Endothelial cell of umbilical vein (primary cell): ENCODE data around the gene PPP1R13L. TPM values are rescaled to one million over a fixed set of nuclear protein-coding genes. Genes with fewer than 3 reads are reported as not detected.

Experiments
- BruUV-seq: library from RNA; stranded (reverse); fragments of 400-500 nt; replicated peaks from 2 replicates; lab custom pipeline; 2021; lab: Mats Ljungman, UMichigan
- CTCF ChIA-PET: fragments of 300-600, 350-600 bp; sonication (Branson Sonifier 250); formaldehyde crosslinking; loops from one replicate; lab custom pipeline; 2021; ENCODE audit warnings: antibody characterized with exemption, inconsistent platforms; lab: Charles Lee
- POLR2A ChIA-PET: fragments of 300-600, 350-600 bp; sonication (Branson Sonifier 250); formaldehyde crosslinking; loops from one replicate; lab custom pipeline; 2021; ENCODE audit warnings: antibody characterized with exemption, inconsistent platforms; lab: Charles Lee
- DNase-seq: peaks from one replicate; pipeline ENCODE4 v3.0.0-alpha.2; 2011; ENCODE audit warnings: low read depth, low spot score
- FAIRE-seq: peaks from 2 replicates; lab custom pipeline; 2011; peaks lifted over from hg19 to GRCh38; lab: Jason Lieb, UNC
- H2AFZ ChIP-seq: 2 replicates; pipeline ENCODE4 v1.6.0; 2012; ENCODE audit warnings: low read depth, low read length, control low read depth, inconsistent platforms
- H3K27ac ChIP-seq: 2 replicates; pipeline ENCODE4 v1.5.1; 2011; ENCODE audit warnings: low read depth, mild to moderate bottlenecking, control low read depth, low read length, moderate library complexity; ENCODE audit not compliant: insufficient read depth
- H3K27me3 ChIP-seq, 2 experiments: 2 replicates each; pipeline versions ENCODE4 v1.6.0 to v1.6.1; 2011; ENCODE audit warnings: low read length in 2 of 2, mixed read lengths in 1 of 2; ENCODE audit not compliant: control insufficient read depth in 2 of 2, insufficient read depth in 2 of 2
- H3K36me3 ChIP-seq, 2 experiments: 2 replicates in 1 of 2; 3 replicates in 1 of 2; pipeline ENCODE4 v1.5.1; 2011; ENCODE audit warnings: low read length in 2 of 2, mild to moderate bottlenecking in 1 of 2, moderate library complexity in 1 of 2; ENCODE audit not compliant: control insufficient read depth in 2 of 2, insufficient read depth in 2 of 2; ENCODE audit errors: extremely low read depth in 1 of 2
- H3K4me1 ChIP-seq: 3 replicates; pipeline ENCODE4 v1.5.1; 2011; ENCODE audit warnings: mild to moderate bottlenecking, low read length; ENCODE audit not compliant: control insufficient read depth, insufficient read depth; ENCODE audit errors: extremely low read depth
- H3K4me2 ChIP-seq: 2 replicates; pipeline ENCODE4 v1.6.1; 2011; ENCODE audit warnings: low read length, control low read depth, mixed read lengths; ENCODE audit not compliant: insufficient read depth
- H3K4me3 ChIP-seq, 3 experiments: fragments of 200-600 bp in 1 of 3; sonication (generic), shearing (Covaris generic) in 1 of 3; replicated peaks in 1 of 3; 2 replicates each; pipeline ENCODE4 v1.5.1; 2011 to 2016; ENCODE audit warnings: control low read depth in 3 of 3, low read length in 3 of 3, mild to moderate bottlenecking in 2 of 3, inconsistent platforms in 1 of 3, low read depth in 1 of 3, moderate library complexity in 1 of 3; ENCODE audit not compliant: insufficient read depth in 1 of 3
- H3K79me2 ChIP-seq: 2 replicates; pipeline ENCODE4 v1.6.0; 2012; ENCODE audit warnings: low read length, inconsistent platforms; ENCODE audit not compliant: control insufficient read depth, insufficient read depth
- H3K9ac ChIP-seq: replicated peaks from 2 replicates; pipeline ENCODE3; 2011; ENCODE audit warnings: low read length, control low read depth; ENCODE audit not compliant: insufficient read depth; ENCODE audit errors: extremely low read depth
- H3K9me1 ChIP-seq: replicated peaks from 3 replicates; pipeline ENCODE4 v1.6.0; 2011; ENCODE audit warnings: mild to moderate bottlenecking, low read length; ENCODE audit not compliant: control insufficient read depth, insufficient read depth; ENCODE audit errors: extremely low read depth
- H3K9me3 ChIP-seq: replicated peaks from 2 replicates; pipeline ENCODE4 v1.5.1; 2012; ENCODE audit warnings: low read length, inconsistent platforms; ENCODE audit not compliant: control insufficient read depth, insufficient read depth
- H4K20me1 ChIP-seq: replicated peaks from 2 replicates; pipeline ENCODE3; 2011; ENCODE audit warnings: mild to moderate bottlenecking, low read length; ENCODE audit not compliant: control insufficient read depth, insufficient read depth; ENCODE audit errors: extremely low read depth
- EZH2 ChIP-seq: IDR thresholded peaks from 2 replicates; pipeline ENCODE4 v1.6.1; 2012; ENCODE audit warnings: borderline replicate concordance, low read depth, mild to moderate bottlenecking, moderate library complexity, low read length, inconsistent platforms; ENCODE audit not compliant: severe bottlenecking
- FOS ChIP-seq: IDR thresholded peaks from 2 replicates; pipeline ENCODE4 v1.6.1; 2011; ENCODE audit warnings: mild to moderate bottlenecking, low read length, moderate library complexity, borderline replicate concordance; ENCODE audit not compliant: insufficient read depth
- GATA2 ChIP-seq: IDR thresholded peaks from 2 replicates; pipeline ENCODE4 v1.7.0; 2011; ENCODE audit warnings: low read depth, mild to moderate bottlenecking, moderate library complexity, mixed read lengths, low read length; ENCODE audit not compliant: insufficient read length, insufficient read depth
- JUN ChIP-seq: IDR thresholded peaks from 2 replicates; pipeline ENCODE4 v1.6.1; 2011; ENCODE audit warnings: borderline replicate concordance, low read depth; ENCODE audit not compliant: insufficient read length, insufficient read depth
- MYC ChIP-seq: IDR thresholded peaks from one replicate; pipeline ENCODE4 v1.6.1; 2011; ENCODE audit warnings: mild to moderate bottlenecking, low read depth, low read length
- POLR2A ChIP-seq: IDR thresholded peaks from 2 replicates; pipeline ENCODE4 v1.6.1; 2012; ENCODE audit warnings: low read depth, mild to moderate bottlenecking, control low read depth, low read length
- POLR2AphosphoS5 ChIP-seq: IDR thresholded peaks from 2 replicates; pipeline ENCODE4 v1.6.1; 2012; ENCODE audit warnings: low read depth, mild to moderate bottlenecking, control low read depth, low read length, moderate library complexity; ENCODE audit not compliant: insufficient read depth
- dilution Hi-C: fragments of 300-500 bp; cut with MboI; formaldehyde crosslinking; loops from one replicate; pipeline ENCODE4 v1.15.0; 2019; ENCODE audit warnings: low sequenced_read_pairs; ENCODE audit not compliant: extremely low pct_ligation_motif_present
- intact Hi-C: fragments of 100-400 bp; cut with micrococcal nuclease; formaldehyde crosslinking; loops from one replicate; pipeline ENCODE4 v1.10.0; 2022
- polyA plus RNA-seq, 4 experiments: library from polyadenylated mRNA; depleted of rRNA in 3 of 4; stranded (reverse) in 3 of 4; unstranded in 1 of 4; fragments of >200 nt; gene quantifications; 2 replicates each; pipeline versions ENCODE4 v1.2.1 to v1.2.3, GENCODE V29; 2011 to 2012; ENCODE audit warnings: missing spikeins in 1 of 4
- total RNA-seq: library from RNA; stranded (reverse); gene quantifications from 2 replicates; pipeline ENCODE4 v1.2.3, GENCODE V29; 2021
- TF ChIP-seq, protein P1 (sequence below): IDR thresholded peaks from 2 replicates; pipeline ENCODE4 v1.6.1; 2011; ENCODE audit not compliant: insufficient read depth, insufficient read length
- TF ChIP-seq, protein P2 (sequence below), 2 donors: IDR thresholded peaks; 1 replicate in 1 of 2; 2 replicates in 1 of 2; pipeline ENCODE4 v1.5.1; 2011; ENCODE audit warnings: low read length in 2 of 2, mild to moderate bottlenecking in 2 of 2, moderate library complexity in 2 of 2, control low read depth in 1 of 2, inconsistent platforms in 1 of 2, low read depth in 1 of 2; ENCODE audit not compliant: insufficient read depth in 1 of 2; ENCODE audit errors: extremely low read depth in 1 of 2

The PPP1R13L gene
- total and polyA plus RNA-seq, 2 donors (not counting 3 experiments of a cell fraction or from before 2014, with no cell fraction given), result 28.5 to 77.4 TPM

DNA sequence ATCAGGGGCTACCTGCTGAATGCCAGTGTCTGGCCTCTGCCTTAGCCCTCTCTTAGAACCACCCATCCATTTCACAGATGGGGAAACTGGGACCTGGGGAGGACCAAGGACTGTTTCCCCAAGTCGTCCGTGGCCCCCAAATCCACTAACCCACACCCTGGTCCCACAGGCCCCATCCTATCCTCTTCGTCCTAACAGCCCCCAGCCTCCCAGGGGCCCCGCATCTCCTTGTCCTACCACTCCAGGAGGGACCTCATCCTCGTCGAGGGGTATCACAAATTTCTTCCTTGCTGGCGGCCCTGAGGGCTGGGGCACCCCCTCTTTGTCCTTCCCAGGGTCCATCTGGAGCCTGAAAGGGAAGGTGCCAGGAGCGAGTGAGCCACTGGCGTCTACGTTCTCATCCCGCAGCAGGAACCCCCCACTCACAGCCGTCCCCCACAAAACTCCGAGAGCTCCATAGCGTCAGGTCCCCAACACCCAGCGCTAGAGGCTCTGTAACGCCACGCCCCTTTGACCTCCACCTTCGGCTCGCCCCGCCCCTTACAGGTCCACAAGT is 18.2 kb upstream of the PPP1R13L start:
- H3K79me2 ChIP-seq, result peaks cover 27% of the 10 kb centered on the region
- intact Hi-C loops, result loop anchor here (1.0 kb wide), 1 partner anchor 18 kb away; the partner anchor contains the start of gene PPP1R13L
- H2AFZ ChIP-seq, result no peak overlapping the region
- peak overlapping the region; percentile 94 for H3K9ac ChIP-seq
- H3K4me3 ChIP-seq, result peak overlapping the region; percentile 59 to 73 (median 69)
- DNase-seq, result no peak
- peak overlapping the region; percentile 85 for H3K4me2 ChIP-seq
- peaks cover 30% of the 10 kb centered on the region for H3K4me1 ChIP-seq
- H3K9me3 ChIP-seq, result no peaks in the 10 kb centered on the region
- ChIA-PET CTCF (interaction anchor here (1.1 to 2.8 kb wide), 3 partner anchors 10 to 62 kb away, joined by 4 to 18 read pairs (median 15); partner anchors contain the start of gene PPP1R13L), POLR2A (interaction anchor here (0.7 kb wide), 1 partner anchor 82 kb away, joined by 3 read pairs; no protein-coding TSS in a partner anchor)
- FAIRE-seq, result peak; percentile 12
- TF ChIP-seq POLR2A (no peak), FOS (no peak), POLR2AphosphoS5 (no peak), JUN (no peak), GATA2 (no peak)
- TF ChIP-seq, protein P1, sequence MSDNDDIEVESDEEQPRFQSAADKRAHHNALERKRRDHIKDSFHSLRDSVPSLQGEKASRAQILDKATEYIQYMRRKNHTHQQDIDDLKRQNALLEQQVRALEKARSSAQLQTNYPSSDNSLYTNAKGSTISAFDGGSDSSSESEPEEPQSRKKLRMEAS, result no peak
- H3K36me3 ChIP-seq, result peaks cover 2 to 11% of the 10 kb centered on the region in 2 experiments
- no TSS peak for BruUV-seq
- dilution Hi-C loops, result no loop called here
- H3K27ac ChIP-seq, result peak overlapping the region; percentile 100
- H3K9me1 ChIP-seq, result no peaks in the 10 kb centered on the region
- H4K20me1 ChIP-seq, result no peaks in the 10 kb centered on the region
- no peaks in the 10 kb centered on the region for H3K27me3 ChIP-seq

DNA sequence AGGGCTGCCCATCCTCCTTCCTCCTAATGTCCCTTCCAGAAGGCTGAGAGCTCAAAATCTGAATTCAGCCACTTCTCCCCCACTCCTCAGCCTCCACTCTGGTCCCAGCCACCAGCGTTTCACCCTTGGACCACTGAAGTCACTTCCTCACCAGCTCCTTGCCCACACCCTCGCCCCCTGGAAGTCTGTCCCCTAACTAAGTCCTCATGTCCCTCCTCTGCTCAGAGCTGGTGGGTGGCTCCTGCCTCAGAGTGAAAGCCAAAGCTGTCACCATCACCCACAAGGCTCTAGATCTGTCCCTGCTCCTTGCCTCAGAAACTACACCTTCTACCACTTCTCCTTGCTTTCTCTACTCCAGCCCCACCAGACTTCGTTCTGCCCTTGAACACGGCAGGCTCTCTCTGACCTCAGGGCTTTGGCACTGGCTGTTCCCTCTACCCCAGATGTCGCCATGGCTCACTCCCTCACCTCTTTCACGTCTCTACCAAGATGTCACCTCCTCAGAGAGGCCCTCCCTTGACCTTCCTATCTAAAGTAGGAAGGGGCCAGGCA is 17.2 kb upstream of the PPP1R13L start:
- CTCF ChIA-PET, result interaction anchor here (1.2 to 1.8 kb wide), 3 partner anchors 9 to 18 kb away, joined by 4 to 8 read pairs (median 7); no protein-coding TSS in a partner anchor

More for the DNA sequence above, 17.2 kb upstream of the PPP1R13L start:
- intact Hi-C loops (no loop called here), dilution Hi-C loops (no loop called here)
- Histone ChIP-seq H3K27me3 (no peaks in the 10 kb centered on the region), H3K27ac (no peak overlapping the region), H3K9me1 (no peaks in the 10 kb centered on the region), H2AFZ (no peak overlapping the region), H3K4me2 (peak overlapping the region; percentile 8), H3K79me2 (peaks cover 27% of the 10 kb centered on the region), H4K20me1 (no peaks in the 10 kb centered on the region), H3K4me3 (no peak overlapping the region), H3K4me1 (peaks cover 30% of the 10 kb centered on the region), H3K36me3 (peaks cover 2 to 11% of the 10 kb centered on the region in 2 experiments), H3K9me3 (no peaks in the 10 kb centered on the region), H3K9ac (no peak overlapping the region)
- TF ChIP-seq, protein P2, sequence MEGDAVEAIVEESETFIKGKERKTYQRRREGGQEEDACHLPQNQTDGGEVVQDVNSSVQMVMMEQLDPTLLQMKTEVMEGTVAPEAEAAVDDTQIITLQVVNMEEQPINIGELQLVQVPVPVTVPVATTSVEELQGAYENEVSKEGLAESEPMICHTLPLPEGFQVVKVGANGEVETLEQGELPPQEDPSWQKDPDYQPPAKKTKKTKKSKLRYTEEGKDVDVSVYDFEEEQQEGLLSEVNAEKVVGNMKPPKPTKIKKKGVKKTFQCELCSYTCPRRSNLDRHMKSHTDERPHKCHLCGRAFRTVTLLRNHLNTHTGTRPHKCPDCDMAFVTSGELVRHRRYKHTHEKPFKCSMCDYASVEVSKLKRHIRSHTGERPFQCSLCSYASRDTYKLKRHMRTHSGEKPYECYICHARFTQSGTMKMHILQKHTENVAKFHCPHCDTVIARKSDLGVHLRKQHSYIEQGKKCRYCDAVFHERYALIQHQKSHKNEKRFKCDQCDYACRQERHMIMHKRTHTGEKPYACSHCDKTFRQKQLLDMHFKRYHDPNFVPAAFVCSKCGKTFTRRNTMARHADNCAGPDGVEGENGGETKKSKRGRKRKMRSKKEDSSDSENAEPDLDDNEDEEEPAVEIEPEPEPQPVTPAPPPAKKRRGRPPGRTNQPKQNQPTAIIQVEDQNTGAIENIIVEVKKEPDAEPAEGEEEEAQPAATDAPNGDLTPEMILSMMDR (IDR thresholded peaks at IDR 0.05; ENCODE audit: extremely low read depth in 1 of 2, insufficient read depth in 1 of 2, low read depth in 1 of 2, low read length in 2 of 2), result no peak
- TF ChIP-seq POLR2AphosphoS5 (no peak), POLR2A (no peak), EZH2 (no peak), JUN (no peak), GATA2 (no peak), FOS (no peak), MYC (no peak)
- TF ChIP-seq, protein P1, result no peak
- POLR2A ChIA-PET, result no interaction called here
- no peak for DNase-seq
- no peak for FAIRE-seq
- no TSS peak for BruUV-seq
